ENCODE data around the gene OAS2.

DNA sequence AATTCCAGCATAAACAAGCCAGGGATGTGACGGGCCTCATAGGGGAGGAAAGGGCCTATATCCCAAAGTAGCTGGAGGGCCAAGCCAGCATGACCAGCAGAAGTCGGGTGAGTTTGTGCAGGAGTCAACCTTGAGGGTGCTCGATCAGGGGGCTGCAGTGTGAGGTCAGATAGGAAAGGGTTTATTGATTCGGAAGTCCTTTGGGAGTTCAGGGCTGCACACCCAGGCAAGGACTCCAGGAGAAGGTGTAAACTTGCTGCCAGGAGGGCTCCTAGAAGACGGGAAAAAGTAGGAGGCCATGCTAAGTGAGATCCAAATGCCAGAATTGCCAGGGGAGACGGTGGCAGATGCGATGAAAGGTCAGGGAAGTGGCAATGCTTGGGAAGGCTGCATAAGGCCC, 3.4 kb upstream of the OAS2 start:
- no peak for TF ChIP-seq EGR1 (IDR thresholded peaks at IDR 0.05)
- no peak for TF ChIP-seq YY1 (IDR thresholded peaks at IDR 0.05; ENCODE audit: low read depth)
- TF ChIP-seq CEBPB (IDR thresholded peaks at IDR 0.05): no peak
- TF ChIP-seq, protein P1, sequence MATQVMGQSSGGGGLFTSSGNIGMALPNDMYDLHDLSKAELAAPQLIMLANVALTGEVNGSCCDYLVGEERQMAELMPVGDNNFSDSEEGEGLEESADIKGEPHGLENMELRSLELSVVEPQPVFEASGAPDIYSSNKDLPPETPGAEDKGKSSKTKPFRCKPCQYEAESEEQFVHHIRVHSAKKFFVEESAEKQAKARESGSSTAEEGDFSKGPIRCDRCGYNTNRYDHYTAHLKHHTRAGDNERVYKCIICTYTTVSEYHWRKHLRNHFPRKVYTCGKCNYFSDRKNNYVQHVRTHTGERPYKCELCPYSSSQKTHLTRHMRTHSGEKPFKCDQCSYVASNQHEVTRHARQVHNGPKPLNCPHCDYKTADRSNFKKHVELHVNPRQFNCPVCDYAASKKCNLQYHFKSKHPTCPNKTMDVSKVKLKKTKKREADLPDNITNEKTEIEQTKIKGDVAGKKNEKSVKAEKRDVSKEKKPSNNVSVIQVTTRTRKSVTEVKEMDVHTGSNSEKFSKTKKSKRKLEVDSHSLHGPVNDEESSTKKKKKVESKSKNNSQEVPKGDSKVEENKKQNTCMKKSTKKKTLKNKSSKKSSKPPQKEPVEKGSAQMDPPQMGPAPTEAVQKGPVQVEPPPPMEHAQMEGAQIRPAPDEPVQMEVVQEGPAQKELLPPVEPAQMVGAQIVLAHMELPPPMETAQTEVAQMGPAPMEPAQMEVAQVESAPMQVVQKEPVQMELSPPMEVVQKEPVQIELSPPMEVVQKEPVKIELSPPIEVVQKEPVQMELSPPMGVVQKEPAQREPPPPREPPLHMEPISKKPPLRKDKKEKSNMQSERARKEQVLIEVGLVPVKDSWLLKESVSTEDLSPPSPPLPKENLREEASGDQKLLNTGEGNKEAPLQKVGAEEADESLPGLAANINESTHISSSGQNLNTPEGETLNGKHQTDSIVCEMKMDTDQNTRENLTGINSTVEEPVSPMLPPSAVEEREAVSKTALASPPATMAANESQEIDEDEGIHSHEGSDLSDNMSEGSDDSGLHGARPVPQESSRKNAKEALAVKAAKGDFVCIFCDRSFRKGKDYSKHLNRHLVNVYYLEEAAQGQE (IDR thresholded peaks at IDR 0.05; ENCODE audit: low read depth): no peak
- TF ChIP-seq, protein P2, sequence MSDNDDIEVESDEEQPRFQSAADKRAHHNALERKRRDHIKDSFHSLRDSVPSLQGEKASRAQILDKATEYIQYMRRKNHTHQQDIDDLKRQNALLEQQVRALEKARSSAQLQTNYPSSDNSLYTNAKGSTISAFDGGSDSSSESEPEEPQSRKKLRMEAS (IDR thresholded peaks at IDR 0.05): no peak
- TF ChIP-seq FOXM1 (IDR thresholded peaks at IDR 0.05; ENCODE audit: borderline replicate concordance, low read depth): no peak
- no peak for TF ChIP-seq TAF1 (IDR thresholded peaks at IDR 0.05; ENCODE audit: low read depth)
